ENCODE results near the gene SSR3.

DNA sequence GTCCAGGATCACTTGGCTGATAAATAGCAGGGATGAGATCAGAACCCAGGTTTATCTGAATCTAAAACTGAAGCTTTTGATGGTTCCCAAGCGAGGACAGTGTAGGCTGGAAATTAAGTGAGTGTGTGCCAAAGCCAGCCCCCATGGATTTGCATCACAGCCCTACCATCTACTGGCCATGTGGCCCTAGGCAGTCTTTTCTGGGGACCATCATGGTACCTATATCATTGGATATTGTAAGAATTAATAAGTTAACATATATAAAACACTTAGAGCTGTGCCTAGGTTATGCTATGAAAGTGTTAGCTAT, 32.8 kb upstream of the SSR3 start:
- TF ChIP-seq, protein P1, sequence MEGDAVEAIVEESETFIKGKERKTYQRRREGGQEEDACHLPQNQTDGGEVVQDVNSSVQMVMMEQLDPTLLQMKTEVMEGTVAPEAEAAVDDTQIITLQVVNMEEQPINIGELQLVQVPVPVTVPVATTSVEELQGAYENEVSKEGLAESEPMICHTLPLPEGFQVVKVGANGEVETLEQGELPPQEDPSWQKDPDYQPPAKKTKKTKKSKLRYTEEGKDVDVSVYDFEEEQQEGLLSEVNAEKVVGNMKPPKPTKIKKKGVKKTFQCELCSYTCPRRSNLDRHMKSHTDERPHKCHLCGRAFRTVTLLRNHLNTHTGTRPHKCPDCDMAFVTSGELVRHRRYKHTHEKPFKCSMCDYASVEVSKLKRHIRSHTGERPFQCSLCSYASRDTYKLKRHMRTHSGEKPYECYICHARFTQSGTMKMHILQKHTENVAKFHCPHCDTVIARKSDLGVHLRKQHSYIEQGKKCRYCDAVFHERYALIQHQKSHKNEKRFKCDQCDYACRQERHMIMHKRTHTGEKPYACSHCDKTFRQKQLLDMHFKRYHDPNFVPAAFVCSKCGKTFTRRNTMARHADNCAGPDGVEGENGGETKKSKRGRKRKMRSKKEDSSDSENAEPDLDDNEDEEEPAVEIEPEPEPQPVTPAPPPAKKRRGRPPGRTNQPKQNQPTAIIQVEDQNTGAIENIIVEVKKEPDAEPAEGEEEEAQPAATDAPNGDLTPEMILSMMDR (IDR thresholded peaks at IDR 0.05; ENCODE audit: low read depth, low read length): no peak
- TF ChIP-seq MYC (IDR thresholded peaks at IDR 0.05; ENCODE audit: low read depth, low read length): no peak
